Measurements from ENCODE around the gene BEGAIN.

Gene BEGAIN

DNA sequence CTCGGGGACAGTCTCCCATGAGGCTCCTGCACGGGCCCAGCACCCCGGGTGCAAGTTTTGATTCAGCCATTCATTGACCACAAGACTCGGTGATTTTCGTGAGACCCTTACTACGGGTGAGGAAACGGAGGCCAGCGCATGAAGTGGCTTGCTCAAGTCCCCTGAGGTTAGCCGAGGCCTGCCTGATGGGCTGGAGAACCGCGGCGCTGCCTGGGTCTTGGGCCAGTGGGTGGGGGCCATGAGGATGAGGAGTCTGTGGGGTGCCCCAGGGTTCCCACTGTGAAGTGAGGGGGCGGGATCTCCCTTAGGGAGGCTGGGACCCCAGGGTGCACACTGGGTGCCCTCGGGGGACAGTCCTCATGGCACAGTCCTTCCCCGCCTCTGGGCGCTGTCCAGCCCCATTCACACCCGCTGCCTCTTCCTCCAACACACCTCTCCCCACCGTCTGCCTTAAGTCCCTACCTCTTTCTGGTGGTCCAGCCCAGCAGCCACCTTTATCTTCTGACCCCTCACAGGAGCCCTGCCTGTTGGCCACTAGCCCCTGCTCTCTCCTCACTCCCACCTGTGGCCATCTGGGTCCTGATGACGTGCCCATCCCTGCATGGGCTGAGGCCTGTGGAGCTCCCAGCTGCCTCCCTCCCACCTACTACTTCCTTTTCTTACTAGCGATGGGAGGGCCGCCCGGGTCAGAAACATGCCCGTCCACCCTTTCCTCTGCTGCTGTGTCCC is 16.3 kb downstream of the BEGAIN start:
- peaks cover 64% of the 10 kb centered on the region for H3K27me3 ChIP-seq (ENCODE audit: control insufficient read depth, insufficient read depth, low read length)
- H3K4me1 ChIP-seq (ENCODE audit: control insufficient read depth, insufficient read depth, low read length): peaks cover 25% of the 10 kb centered on the region

DNA sequence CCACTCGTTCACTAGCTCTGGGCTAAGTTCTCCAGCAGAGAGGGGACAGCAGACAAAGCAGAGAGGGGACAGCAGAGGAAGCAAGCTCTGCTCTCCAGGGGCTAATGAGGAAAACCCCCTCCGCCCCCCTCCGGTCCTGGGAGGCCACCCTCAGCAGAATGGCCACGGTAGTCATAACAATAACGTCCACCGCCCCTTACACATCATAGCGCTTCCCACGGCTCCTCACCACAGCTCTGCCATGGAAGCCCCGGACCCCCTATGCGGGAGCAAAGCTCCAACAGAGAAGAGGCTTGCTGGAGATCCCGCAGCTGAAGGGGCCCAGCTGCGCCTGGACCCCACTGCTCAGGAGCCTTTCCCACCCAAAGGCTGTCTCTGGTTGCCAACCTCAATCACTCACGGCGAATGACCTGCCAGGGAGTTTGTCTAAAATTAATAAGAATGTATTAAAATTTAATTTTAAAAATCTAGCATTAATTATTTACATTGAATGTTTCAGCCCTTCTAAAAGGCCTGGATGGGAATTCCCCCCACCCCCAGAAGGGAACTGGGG is 17.4 kb downstream of the BEGAIN start:
- H3K4me3 ChIP-seq (ENCODE audit: low read depth, low read length): peak overlapping the region; percentile 66; the same call in 1 of the 2 replicates
- H3K36me3 ChIP-seq (ENCODE audit: control insufficient read depth, insufficient read depth, low read length): no peaks in the 10 kb centered on the region
- no peak overlapping the region for H3K9ac ChIP-seq (ENCODE audit: low read length)
- H3K27ac ChIP-seq (ENCODE audit: low read depth, low read length): no peak overlapping the region
- peaks cover 75% of the 10 kb centered on the region for H3K27me3 ChIP-seq (ENCODE audit: control insufficient read depth, insufficient read depth, low read length)
- no peaks in the 10 kb centered on the region for H3K9me3 ChIP-seq (ENCODE audit: control insufficient read depth, insufficient read depth, low read depth, low read length)
- peaks cover 25% of the 10 kb centered on the region for H3K4me1 ChIP-seq (ENCODE audit: control insufficient read depth, insufficient read depth, low read length)

More for the DNA sequence above, 16.3 kb downstream of the BEGAIN start:
- Histone ChIP-seq H3K9ac (ENCODE audit: low read length) (no peak overlapping the region), H3K4me3 (ENCODE audit: low read depth, low read length) (no peak overlapping the region), H3K27ac (ENCODE audit: low read depth, low read length) (no peak overlapping the region), H3K36me3 (ENCODE audit: control insufficient read depth, insufficient read depth, low read length) (no peaks in the 10 kb centered on the region), H3K9me3 (ENCODE audit: control insufficient read depth, insufficient read depth, low read depth, low read length) (no peaks in the 10 kb centered on the region)

DNA sequence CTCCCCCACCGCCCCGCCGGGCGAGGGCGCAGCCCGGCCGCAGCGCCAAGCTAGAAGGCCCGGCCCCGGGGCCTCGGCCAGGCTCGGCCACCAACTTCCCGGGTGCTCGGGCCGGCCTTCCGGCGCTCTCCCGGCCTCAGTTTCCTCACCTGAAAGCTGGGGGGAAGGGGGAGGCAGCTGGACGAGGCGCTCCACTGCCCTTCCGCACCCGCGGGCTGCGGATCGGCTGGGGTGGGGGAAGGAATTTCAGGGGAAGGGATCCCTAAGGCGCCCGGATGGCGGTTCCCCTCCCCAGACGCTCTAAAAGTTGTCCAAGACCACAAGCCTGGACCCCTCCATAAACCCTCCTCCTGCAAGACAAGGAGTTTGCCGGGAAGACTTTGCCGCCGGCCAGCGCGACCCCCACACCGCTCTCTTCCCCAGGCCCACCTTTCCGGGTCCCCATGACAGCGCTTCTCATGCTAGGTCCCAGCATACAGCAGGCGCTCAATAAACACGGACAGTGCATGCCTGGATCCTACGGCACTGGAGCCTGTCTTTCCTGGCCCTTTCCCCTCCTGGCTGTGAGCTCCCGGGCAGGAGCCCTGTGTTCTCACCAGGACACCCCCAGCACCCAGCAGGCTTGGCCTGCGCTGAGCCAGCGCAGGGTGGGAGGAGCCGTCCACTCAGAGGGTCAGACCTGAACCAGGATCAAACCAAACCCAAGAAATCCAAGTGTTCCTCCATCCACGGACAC is 18.1 kb downstream of the BEGAIN start:
- H3K27ac ChIP-seq (ENCODE audit: low read depth, low read length): no peak overlapping the region
- H3K9ac ChIP-seq (ENCODE audit: low read length): no peak overlapping the region
- peaks cover 81% of the 10 kb centered on the region for H3K27me3 ChIP-seq (ENCODE audit: control insufficient read depth, insufficient read depth, low read length)

DNA sequence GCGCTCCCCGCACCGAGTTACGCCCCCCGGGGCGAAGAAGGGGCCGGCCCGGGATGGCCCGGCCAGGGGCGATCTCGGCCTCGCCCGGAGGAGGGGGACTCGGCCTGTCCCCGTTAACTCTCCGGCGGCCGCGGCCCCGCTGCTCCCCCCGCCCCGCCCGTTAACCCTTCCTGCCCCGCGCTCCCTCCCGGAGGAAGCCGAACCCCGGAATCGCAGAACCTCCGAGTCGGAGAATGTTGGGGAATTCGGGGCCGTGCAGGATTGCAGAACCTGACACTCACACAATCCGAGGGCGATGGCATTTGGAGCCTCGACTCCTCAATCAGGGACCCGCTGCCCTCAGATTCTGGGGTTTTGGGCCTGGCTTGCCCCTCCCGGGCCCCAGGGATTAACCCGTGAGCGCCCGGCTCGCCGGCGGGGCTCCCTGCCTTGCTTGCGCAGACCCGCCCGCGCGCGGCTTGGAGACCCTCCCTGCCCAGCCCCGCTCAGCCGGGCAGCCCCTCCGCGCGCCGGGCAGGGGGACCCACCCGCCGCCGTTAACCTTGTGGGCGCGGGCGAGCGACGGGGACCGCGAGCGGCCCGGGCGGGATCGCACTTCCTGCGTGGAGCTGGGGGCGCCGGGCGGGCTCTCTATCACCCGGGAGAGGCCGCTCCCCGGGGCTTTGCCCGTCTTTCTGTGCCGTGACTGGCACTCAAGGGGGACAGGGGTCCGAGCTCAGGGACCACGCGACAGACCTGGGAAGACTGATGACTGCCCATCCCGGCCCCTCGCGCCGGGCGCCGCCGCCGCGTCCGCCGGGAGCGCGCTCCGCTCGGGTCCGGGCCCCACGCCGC is 18.8 kb downstream of the BEGAIN start:
- Histone ChIP-seq H3K4me3 (ENCODE audit: low read depth, low read length) (peak overlapping the region; percentile 66), H3K27me3 (ENCODE audit: control insufficient read depth, insufficient read depth, low read length) (peaks cover 88% of the 10 kb centered on the region), H3K36me3 (ENCODE audit: control insufficient read depth, insufficient read depth, low read length) (no peaks in the 10 kb centered on the region), H3K4me1 (ENCODE audit: control insufficient read depth, insufficient read depth, low read length) (peaks cover 22% of the 10 kb centered on the region), H3K9me3 (ENCODE audit: control insufficient read depth, insufficient read depth, low read depth, low read length) (no peaks in the 10 kb centered on the region), H3K9ac (ENCODE audit: low read length) (no peak overlapping the region), H3K27ac (ENCODE audit: low read depth, low read length) (no peak overlapping the region)

More for the DNA sequence above, 18.1 kb downstream of the BEGAIN start:
- Histone ChIP-seq H3K9me3 (ENCODE audit: control insufficient read depth, insufficient read depth, low read depth, low read length) (no peaks in the 10 kb centered on the region), H3K4me3 (ENCODE audit: low read depth, low read length) (peak overlapping the region; percentile 66), H3K36me3 (ENCODE audit: control insufficient read depth, insufficient read depth, low read length) (no peaks in the 10 kb centered on the region), H3K4me1 (ENCODE audit: control insufficient read depth, insufficient read depth, low read length) (peaks cover 25% of the 10 kb centered on the region)

DNA sequence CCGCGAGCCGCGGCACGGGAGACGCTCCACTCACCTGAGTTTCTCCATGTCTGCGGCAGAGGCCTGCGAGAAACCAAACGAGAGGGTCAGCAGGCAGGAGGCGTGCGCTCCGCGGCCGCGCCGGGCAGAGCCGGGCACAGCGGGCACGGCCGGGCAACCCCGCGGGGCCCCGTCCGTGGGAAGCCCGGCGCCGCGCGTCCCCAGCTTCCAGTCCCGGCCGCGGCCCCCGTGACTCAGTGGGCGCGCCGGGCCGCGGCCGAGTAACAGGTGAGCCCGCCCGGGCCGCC is 19.4 kb downstream of the BEGAIN start:
- H3K4me3 ChIP-seq (ENCODE audit: low read depth, low read length): peak overlapping the region; percentile 66
- no peak overlapping the region for H3K27ac ChIP-seq (ENCODE audit: low read depth, low read length)
- no peaks in the 10 kb centered on the region for H3K36me3 ChIP-seq (ENCODE audit: control insufficient read depth, insufficient read depth, low read length)
- H3K27me3 ChIP-seq (ENCODE audit: control insufficient read depth, insufficient read depth, low read length): peaks cover 93% of the 10 kb centered on the region
- H3K4me1 ChIP-seq (ENCODE audit: control insufficient read depth, insufficient read depth, low read length): peaks cover 18% of the 10 kb centered on the region
- no peaks in the 10 kb centered on the region for H3K9me3 ChIP-seq (ENCODE audit: control insufficient read depth, insufficient read depth, low read depth, low read length)
- no peak overlapping the region for H3K9ac ChIP-seq (ENCODE audit: low read length)

DNA sequence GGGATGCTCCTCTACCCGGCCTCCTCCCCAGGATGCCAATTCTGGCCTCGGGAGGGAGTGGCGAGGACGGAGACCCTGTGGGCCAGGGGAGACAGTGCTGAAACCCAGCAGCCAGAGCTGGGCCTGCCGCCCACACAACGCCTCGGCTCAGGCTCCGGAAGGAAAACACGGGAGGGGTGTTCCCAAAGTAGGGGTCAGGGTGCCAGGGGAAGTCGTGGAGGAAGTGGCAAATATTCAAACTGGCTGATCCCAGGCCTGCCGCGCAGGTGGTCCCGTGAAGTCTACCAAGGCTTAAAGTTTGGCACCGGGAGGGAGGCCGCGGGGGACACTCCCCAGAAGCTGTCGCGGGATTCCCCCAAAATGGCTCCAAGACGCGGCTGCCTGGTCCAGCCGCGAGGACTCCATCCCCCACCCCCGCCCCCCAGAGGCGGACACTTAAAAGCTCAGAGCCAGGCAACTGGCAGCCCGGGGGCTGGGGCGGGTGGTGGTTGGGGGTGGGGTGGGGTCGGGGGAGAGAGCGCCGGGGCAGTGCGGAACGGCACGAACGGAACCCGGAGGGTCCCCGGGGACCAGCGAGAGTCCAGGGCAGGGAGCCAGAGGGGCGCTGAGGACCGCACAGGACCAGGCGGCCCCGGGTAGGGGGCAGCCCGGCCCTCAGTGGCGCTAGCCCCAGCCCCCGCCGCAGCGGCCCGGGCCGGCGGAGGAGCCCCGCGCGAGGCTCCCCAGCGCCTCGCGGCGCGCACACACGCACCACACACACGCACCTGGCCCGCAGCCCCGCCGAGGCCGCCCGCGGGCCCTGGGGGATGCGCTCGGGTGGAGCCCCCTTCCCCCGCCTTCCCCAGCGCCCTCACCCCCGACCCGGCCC is 20.0 kb downstream of the BEGAIN start:
- Histone ChIP-seq H3K27me3 (ENCODE audit: control insufficient read depth, insufficient read depth, low read length) (peaks cover 91% of the 10 kb centered on the region), H3K9me3 (ENCODE audit: control insufficient read depth, insufficient read depth, low read depth, low read length) (no peaks in the 10 kb centered on the region), H3K27ac (ENCODE audit: low read depth, low read length) (no peak overlapping the region), H3K9ac (ENCODE audit: low read length) (no peak overlapping the region), H3K4me1 (ENCODE audit: control insufficient read depth, insufficient read depth, low read length) (peaks cover 14% of the 10 kb centered on the region), H3K36me3 (ENCODE audit: control insufficient read depth, insufficient read depth, low read length) (no peaks in the 10 kb centered on the region), H3K4me3 (ENCODE audit: low read depth, low read length) (peak overlapping the region; percentile 66)

DNA sequence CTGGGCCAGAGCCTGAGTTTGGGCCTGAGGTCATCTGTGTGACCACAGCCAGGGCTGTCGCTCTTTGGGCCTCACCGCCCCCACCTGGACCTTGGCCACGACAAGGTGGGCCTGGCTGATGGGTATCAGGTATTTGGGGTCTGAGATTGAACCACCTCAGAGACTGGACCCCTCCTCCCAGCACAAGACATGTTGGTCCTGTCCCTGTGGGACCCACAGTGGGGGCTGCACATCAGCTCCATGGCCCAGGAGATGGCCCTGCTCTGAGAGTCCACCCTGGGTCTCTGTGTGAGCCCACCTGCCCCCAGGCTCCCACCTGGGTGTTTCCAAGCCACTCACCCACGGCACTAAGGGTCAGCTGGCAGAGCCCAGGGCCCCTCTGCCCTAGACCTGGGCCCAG is 20.6 kb downstream of the BEGAIN start:
- Histone ChIP-seq H3K27me3 (ENCODE audit: control insufficient read depth, insufficient read depth, low read length) (peaks cover 85% of the 10 kb centered on the region), H3K9me3 (ENCODE audit: control insufficient read depth, insufficient read depth, low read depth, low read length) (no peaks in the 10 kb centered on the region), H3K36me3 (ENCODE audit: control insufficient read depth, insufficient read depth, low read length) (no peaks in the 10 kb centered on the region), H3K9ac (ENCODE audit: low read length) (no peak overlapping the region), H3K27ac (ENCODE audit: low read depth, low read length) (no peak overlapping the region), H3K4me1 (ENCODE audit: control insufficient read depth, insufficient read depth, low read length) (peaks cover 14% of the 10 kb centered on the region), H3K4me3 (ENCODE audit: low read depth, low read length) (peak overlapping the region; percentile 66; the same call in 1 of the 2 replicates)

DNA sequence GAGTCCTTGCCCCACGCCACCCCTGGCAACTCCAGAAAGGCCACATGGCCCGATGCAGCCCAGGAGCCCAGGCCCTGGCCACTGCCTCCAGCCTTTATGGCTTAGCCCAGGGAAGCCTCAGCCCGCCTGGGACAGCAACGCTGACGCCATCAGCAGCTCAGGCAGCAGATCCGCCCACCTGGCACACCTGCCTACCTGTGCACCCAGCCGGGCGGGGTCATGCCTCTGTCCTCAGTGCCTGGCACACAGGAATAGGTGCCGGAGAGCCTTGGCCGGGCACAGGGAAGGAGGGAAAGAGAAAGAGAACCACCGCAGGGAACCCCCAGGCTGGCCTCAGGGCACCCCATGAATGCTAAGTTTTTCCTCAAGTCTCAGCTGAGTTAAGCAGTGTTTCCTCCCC is 21.1 kb downstream of the BEGAIN start:
- H3K4me3 ChIP-seq (ENCODE audit: low read depth, low read length): no peak overlapping the region
- H3K9me3 ChIP-seq (ENCODE audit: control insufficient read depth, insufficient read depth, low read depth, low read length): no peaks in the 10 kb centered on the region
- no peak overlapping the region for H3K9ac ChIP-seq (ENCODE audit: low read length)
- no peaks in the 10 kb centered on the region for H3K36me3 ChIP-seq (ENCODE audit: control insufficient read depth, insufficient read depth, low read length)
- no peak overlapping the region for H3K27ac ChIP-seq (ENCODE audit: low read depth, low read length)
- H3K4me1 ChIP-seq (ENCODE audit: control insufficient read depth, insufficient read depth, low read length): peaks cover 14% of the 10 kb centered on the region
- H3K27me3 ChIP-seq (ENCODE audit: control insufficient read depth, insufficient read depth, low read length): peaks cover 82% of the 10 kb centered on the region

DNA sequence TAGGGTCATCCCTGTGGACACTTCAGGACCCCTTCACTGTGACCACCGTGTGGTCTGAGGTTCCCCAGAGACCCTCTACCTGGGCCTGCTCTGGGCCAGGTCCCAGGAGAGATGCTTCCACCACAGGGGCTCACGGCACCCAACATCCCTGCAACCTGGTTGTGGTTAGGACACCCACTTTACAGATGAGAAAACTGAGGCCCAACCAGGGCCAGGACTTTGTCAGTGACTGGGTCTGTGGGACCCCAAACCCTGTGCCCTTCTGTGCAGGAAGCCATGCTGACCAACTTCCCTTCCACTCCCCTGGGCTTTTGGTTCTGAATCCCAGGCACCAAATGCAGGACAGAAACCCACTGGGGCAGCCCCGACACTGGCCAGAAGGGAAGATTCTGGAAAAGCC is 21.6 kb downstream of the BEGAIN start:
- Histone ChIP-seq H3K27ac (ENCODE audit: low read depth, low read length) (no peak overlapping the region), H3K36me3 (ENCODE audit: control insufficient read depth, insufficient read depth, low read length) (no peaks in the 10 kb centered on the region), H3K4me1 (ENCODE audit: control insufficient read depth, insufficient read depth, low read length) (peaks cover 14% of the 10 kb centered on the region), H3K4me3 (ENCODE audit: low read depth, low read length) (no peak overlapping the region), H3K27me3 (ENCODE audit: control insufficient read depth, insufficient read depth, low read length) (peaks cover 77% of the 10 kb centered on the region), H3K9ac (ENCODE audit: low read length) (no peak overlapping the region), H3K9me3 (ENCODE audit: control insufficient read depth, insufficient read depth, low read depth, low read length) (no peaks in the 10 kb centered on the region)

DNA sequence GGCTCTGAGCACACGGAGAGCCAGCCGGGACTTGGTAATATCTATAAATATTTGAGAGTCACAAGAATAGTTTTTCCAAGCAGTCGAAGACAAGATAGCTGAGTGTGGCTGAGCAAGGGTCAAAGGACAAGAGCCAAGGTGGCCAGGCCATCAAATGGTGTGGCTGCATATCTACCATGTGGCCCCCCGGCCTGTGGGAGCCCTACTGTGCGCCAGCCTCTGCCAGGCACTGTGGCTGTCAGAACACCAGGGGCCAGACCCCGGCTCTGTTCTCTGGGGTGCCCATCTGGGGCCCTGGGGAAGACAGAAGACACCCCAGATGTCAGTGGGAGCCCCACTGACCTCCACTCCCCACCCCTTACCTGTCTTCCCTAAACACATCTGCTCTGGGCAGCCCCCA is 22.7 kb downstream of the BEGAIN start:
- Histone ChIP-seq H3K27me3 (ENCODE audit: control insufficient read depth, insufficient read depth, low read length) (peaks cover 69% of the 10 kb centered on the region), H3K4me1 (ENCODE audit: control insufficient read depth, insufficient read depth, low read length) (peaks cover 8% of the 10 kb centered on the region), H3K9me3 (ENCODE audit: control insufficient read depth, insufficient read depth, low read depth, low read length) (no peaks in the 10 kb centered on the region), H3K27ac (ENCODE audit: low read depth, low read length) (no peak overlapping the region), H3K4me3 (ENCODE audit: low read depth, low read length) (no peak overlapping the region), H3K9ac (ENCODE audit: low read length) (no peak overlapping the region), H3K36me3 (ENCODE audit: control insufficient read depth, insufficient read depth, low read length) (no peaks in the 10 kb centered on the region)

All from HUES6 (cell line).